Testis (tissue), 3 donors: ENCODE results near the gene TNNT2. TPM values are rescaled to one million over a fixed set of nuclear protein-coding genes. Genes with fewer than 3 reads are reported as not detected.

Experiments
- DNase-seq: peaks from one replicate; pipeline ENCODE4 v3.0.0-alpha.2; 2019
- H3K27ac ChIP-seq, 2 donors: fragments of 200-600 bp; sonication (generic); one replicate each; pipeline ENCODE4 v1.5.1; 2019
- H3K27me3 ChIP-seq: fragments of 200-600 bp; sonication (generic); one replicate; pipeline ENCODE4 v1.5.1; 2019
- H3K36me3 ChIP-seq: fragments of 200-600 bp; sonication (generic); one replicate; pipeline ENCODE4 v1.5.1; 2017; ENCODE audit warnings: low read depth; ENCODE audit errors: missing control alignments
- H3K4me1 ChIP-seq: fragments of 200-600 bp; sonication (generic); one replicate; pipeline ENCODE4 v1.5.1; 2019
- H3K4me3 ChIP-seq, 2 donors: fragments of 200-600 bp; sonication (generic); one replicate each; pipeline ENCODE4 v1.5.1; 2017 to 2019
- H3K9me3 ChIP-seq: fragments of 200-600 bp; sonication (generic); one replicate; pipeline ENCODE4 v1.5.1; 2017
- POLR2A ChIP-seq: fragments of 450-650 bp; IDR thresholded peaks from one replicate; pipeline ENCODE4 v1.6.1; 2017; ENCODE audit warnings: antibody characterized with exemption, mild to moderate bottlenecking, moderate library complexity
- WGBS, 2 donors: methylation state at CpG; one replicate each; pipeline ENCODE4 v1.1.5; 2018; 5-methylcytosine and 5-hydroxymethylcytosine counted together
- intact Hi-C: fragments of 100-400 bp; cut with DNase I; formaldehyde crosslinking; loops from one replicate; pipeline ENCODE4 v1.15.1; 2023; ENCODE audit warnings: low total_unique reads
- polyA plus RNA-seq: library from polyadenylated mRNA; stranded (reverse); fragments of 350-450 nt; fragmentation: Illumina TruSeq; extraction: RNeasy Lipid Tissue Mini Kit (QIAGEN cat#74804); gene quantifications from one replicate; pipeline ENCODE4 v1.2.3, GENCODE V29; 2014; ENCODE audit warnings: low read depth, low replicate concordance; ENCODE audit not compliant: insufficient read depth
- total RNA-seq, 2 donors: library from RNA; depleted of rRNA; stranded (reverse); fragments of >200 nt; gene quantifications; one replicate each; pipeline ENCODE4 v1.2.3, GENCODE V29; 2016
- TF ChIP-seq, protein P1 (sequence below), 3 experiments: fragments of 450-650 bp in 2 of 3; fragments of 200-600 bp in 1 of 3; sonication (generic) in 1 of 3; IDR thresholded peaks; one replicate each; pipeline ENCODE4 v1.5.1; 2016 to 2019; ENCODE audit warnings: antibody characterized with exemption in 3 of 3, mild to moderate bottlenecking in 2 of 3, moderate library complexity in 1 of 3

TNNT2 gene
- total and polyA plus RNA-seq, 3 donors from 2014 or later = 0.79 to 2.7 (median 1.1) TPM

GRCh38 chr1:201346987-201347386, 30.5 kb downstream of the TNNT2 start:
- H3K36me3 ChIP-seq = no peaks in the 10 kb centered on the region
- WGBS, 2 donors = 61 to 63% methylated on average over 2 of the region's 2 CpGs
- H3K4me1 ChIP-seq = no peaks in the 10 kb centered on the region
- no peak overlapping the region for H3K27ac ChIP-seq
- DNase-seq = no peak
- TF ChIP-seq POLR2A = no peak
- TF ChIP-seq, protein P1, sequence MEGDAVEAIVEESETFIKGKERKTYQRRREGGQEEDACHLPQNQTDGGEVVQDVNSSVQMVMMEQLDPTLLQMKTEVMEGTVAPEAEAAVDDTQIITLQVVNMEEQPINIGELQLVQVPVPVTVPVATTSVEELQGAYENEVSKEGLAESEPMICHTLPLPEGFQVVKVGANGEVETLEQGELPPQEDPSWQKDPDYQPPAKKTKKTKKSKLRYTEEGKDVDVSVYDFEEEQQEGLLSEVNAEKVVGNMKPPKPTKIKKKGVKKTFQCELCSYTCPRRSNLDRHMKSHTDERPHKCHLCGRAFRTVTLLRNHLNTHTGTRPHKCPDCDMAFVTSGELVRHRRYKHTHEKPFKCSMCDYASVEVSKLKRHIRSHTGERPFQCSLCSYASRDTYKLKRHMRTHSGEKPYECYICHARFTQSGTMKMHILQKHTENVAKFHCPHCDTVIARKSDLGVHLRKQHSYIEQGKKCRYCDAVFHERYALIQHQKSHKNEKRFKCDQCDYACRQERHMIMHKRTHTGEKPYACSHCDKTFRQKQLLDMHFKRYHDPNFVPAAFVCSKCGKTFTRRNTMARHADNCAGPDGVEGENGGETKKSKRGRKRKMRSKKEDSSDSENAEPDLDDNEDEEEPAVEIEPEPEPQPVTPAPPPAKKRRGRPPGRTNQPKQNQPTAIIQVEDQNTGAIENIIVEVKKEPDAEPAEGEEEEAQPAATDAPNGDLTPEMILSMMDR (IDR thresholded peaks at IDR 0.05) = no peak
- intact Hi-C loops = no loop called here
- H3K4me3 ChIP-seq = no peak overlapping the region
- no peaks in the 10 kb centered on the region for H3K27me3 ChIP-seq
- no peaks in the 10 kb centered on the region for H3K9me3 ChIP-seq

- Histone ChIP-seq H3K27ac (no peak overlapping the region), H3K36me3 (no peaks in the 10 kb centered on the region), H3K4me1 (no peaks in the 10 kb centered on the region), H3K9me3 (no peaks in the 10 kb centered on the region), H3K27me3 (no peaks in the 10 kb centered on the region), H3K4me3 (no peak overlapping the region)
- peak; percentile 66 for DNase-seq
- intact Hi-C loops = no loop called here
- TF ChIP-seq, protein P1 (IDR thresholded peaks at IDR 0.05) = peak; percentile 28 to 48 (median 46)
- no peak for TF ChIP-seq POLR2A
- 73 to 75% methylated on average over 5 of the region's 5 CpGs for WGBS, 2 donors
Measured at GRCh38 chr1:201346337-201346939, 31.0 kb downstream of the TNNT2 start.

GRCh38 chr1:201345081-201345355, 32.5 kb downstream of the TNNT2 start:
- H3K27me3 ChIP-seq = no peaks in the 10 kb centered on the region
- no peak overlapping the region for H3K27ac ChIP-seq
- H3K36me3 ChIP-seq = no peaks in the 10 kb centered on the region
- intact Hi-C loops = no loop called here
- H3K9me3 ChIP-seq = no peaks in the 10 kb centered on the region
- no peaks in the 10 kb centered on the region for H3K4me1 ChIP-seq
- TF ChIP-seq POLR2A = no peak
- TF ChIP-seq, protein P1 (IDR thresholded peaks at IDR 0.05) = no peak
- WGBS, 2 donors = 86 to 95% methylated on average over 5 of the region's 5 CpGs
- no peak for DNase-seq
- no peak overlapping the region for H3K4me3 ChIP-seq

DNA sequence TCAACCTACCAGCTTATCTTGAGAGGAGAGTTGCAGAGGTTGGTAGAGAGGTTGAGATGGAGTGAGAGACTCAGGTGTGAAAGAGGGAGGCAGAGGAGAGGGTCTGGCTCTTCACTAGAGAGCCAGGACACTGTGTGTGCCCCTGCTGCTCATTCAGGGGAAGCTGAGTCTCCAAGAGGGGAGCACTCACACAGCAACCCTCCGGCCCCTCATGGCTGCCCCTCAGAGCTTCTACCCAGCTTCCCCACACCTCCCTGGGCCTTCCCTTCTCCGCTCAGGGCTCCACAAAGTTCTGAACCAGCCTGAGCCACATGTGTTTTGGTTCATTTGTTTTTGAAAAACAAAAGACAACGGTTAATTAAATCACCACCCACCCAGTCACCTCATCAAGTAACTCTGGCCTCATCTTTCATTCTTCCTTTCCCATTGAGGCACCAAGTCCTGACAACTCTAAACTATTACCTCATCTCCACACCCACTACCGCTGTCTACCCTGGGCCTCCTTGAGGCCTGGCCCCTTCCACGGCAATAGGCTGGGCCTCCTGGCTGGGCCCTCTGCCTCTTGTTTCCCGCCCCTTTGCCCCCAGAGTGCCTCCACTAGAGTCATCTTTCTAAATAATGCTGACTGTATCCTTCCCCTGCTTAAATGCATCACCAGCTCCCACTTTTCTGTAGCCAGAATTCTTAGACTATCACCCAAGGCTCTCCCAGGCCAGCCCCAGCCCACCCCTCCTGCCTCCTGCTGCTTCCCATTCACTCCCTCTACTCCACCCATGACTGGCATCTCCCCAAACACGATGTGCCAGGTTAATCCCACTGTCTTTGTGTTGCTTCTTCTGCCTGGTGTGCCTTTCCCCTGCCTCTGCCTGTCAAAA, 33.0 kb downstream of the TNNT2 start:
- no peak overlapping the region for H3K4me3 ChIP-seq
- no peaks in the 10 kb centered on the region for H3K9me3 ChIP-seq
- DNase-seq = no peak
- H3K4me1 ChIP-seq = no peaks in the 10 kb centered on the region
- intact Hi-C loops = no loop called here
- TF ChIP-seq POLR2A = no peak
- TF ChIP-seq, protein P1 (IDR thresholded peaks at IDR 0.05) = no peak
- 79 to 80% methylated on average over 7 of the region's 7 CpGs for WGBS, 2 donors
- H3K27ac ChIP-seq = no peak overlapping the region
- H3K27me3 ChIP-seq = no peaks in the 10 kb centered on the region
- no peaks in the 10 kb centered on the region for H3K36me3 ChIP-seq

DNA sequence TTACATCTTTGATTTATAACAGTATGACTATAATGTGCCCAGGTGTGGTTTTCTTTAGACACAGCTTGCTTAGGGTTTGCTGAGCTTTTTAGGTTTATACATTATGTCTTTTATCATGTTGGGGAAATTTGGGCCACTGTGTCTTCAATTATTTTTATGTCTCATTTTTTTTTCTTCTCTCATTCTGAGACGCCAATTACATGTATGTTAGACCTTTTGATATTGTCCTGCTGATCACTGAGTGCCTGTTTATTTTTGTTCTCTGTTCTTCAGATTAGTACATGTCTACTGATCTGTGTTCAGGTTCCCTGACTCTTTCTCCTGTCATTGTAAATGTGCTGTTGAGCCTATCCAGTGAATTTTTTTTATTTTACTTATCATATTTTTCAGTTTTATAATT, 36.1 kb downstream of the TNNT2 start:
- no peaks in the 10 kb centered on the region for H3K9me3 ChIP-seq
- H3K27me3 ChIP-seq = no peaks in the 10 kb centered on the region
- H3K36me3 ChIP-seq = no peaks in the 10 kb centered on the region
- TF ChIP-seq, protein P1 (IDR thresholded peaks at IDR 0.05) = no peak
- no peak for TF ChIP-seq POLR2A
- no peaks in the 10 kb centered on the region for H3K4me1 ChIP-seq
- H3K4me3 ChIP-seq = no peak overlapping the region
- intact Hi-C loops = no loop called here
- DNase-seq = no peak
- WGBS, 2 donors = 91 to 100% methylated on average over 1 of the region's 1 CpG
- H3K27ac ChIP-seq = no peak overlapping the region
